Breast epithelium (tissue), 4 donors: Measurements from ENCODE around the gene SDR9C7. TPM values are rescaled to one million over a fixed set of nuclear protein-coding genes. Genes with fewer than 3 reads are reported as not detected.
"Not testable (repeated sequence)": the region's sequence is repeated elsewhere in the genome, so short reads cannot be mapped to it uniquely, and the experiment has no call there.

Experiments
- DNase-seq, 2 donors: peaks; one replicate each; pipeline ENCODE4 v3.0.0-alpha.2; 2019; ENCODE audit warnings: low spot score in 2 of 2
- H3K27ac ChIP-seq, 2 donors: fragments of 200-600 bp; sonication (generic) in 1 of 2; one replicate each; pipeline ENCODE4 v1.5.1; 2016 to 2019; ENCODE audit warnings: mild to moderate bottlenecking in 1 of 2
- H3K27me3 ChIP-seq, 2 donors: fragments of 200-600 bp; sonication (generic) in 1 of 2; one replicate each; pipeline versions ENCODE4 v1.5.1 to v1.6.0; 2017 to 2019; ENCODE audit warnings: control low read depth in 1 of 2, mild to moderate bottlenecking in 1 of 2
- H3K36me3 ChIP-seq: fragments of 200-600 bp; one replicate; pipeline ENCODE4 v1.5.1; 2019
- H3K4me1 ChIP-seq, 2 donors: fragments of 200-600 bp; sonication (generic); one replicate each; pipeline ENCODE4 v1.5.1; 2016 to 2019; ENCODE audit warnings: control low read depth in 1 of 2
- H3K4me3 ChIP-seq, 3 donors: fragments of 200-600 bp; sonication (generic); 1 replicate in 2 of 3; 2 replicates in 1 of 3; pipeline ENCODE4 v1.5.1; 2016 to 2019; ENCODE audit warnings: mild to moderate bottlenecking in 3 of 3, moderate library complexity in 2 of 3
- H3K9me3 ChIP-seq, 2 donors: fragments of 200-600 bp; sonication (generic) in 1 of 2; one replicate each; pipeline ENCODE4 v1.5.1; 2016 to 2019; ENCODE audit warnings: control low read depth in 1 of 2
- POLR2A ChIP-seq: fragments of 450-650 bp; IDR thresholded peaks from one replicate; pipeline ENCODE4 v1.6.1; 2016; ENCODE audit warnings: antibody characterized with exemption, mild to moderate bottlenecking, moderate library complexity
- POLR2AphosphoS5 ChIP-seq, 3 donors: sonication (generic); formaldehyde crosslinking; IDR thresholded peaks; one replicate each; pipeline ENCODE4 v1.6.1; 2017; ENCODE audit warnings: antibody characterized with exemption in 3 of 3
- intact Hi-C: fragments of 100-400 bp; cut with DNase I; formaldehyde crosslinking; loops from one replicate; pipeline ENCODE4 v1.15.1; 2023; ENCODE audit warnings: low total_unique reads
- total RNA-seq, 3 donors: library from RNA; depleted of rRNA; stranded (reverse); fragments of >200 nt; gene quantifications; one replicate each; pipeline ENCODE4 v1.1.0, GENCODE V29; 2016
- TF ChIP-seq, protein P1 (sequence below), 3 donors: fragments of 450-650 bp; IDR thresholded peaks; one replicate each; pipeline ENCODE4 v1.5.1; 2016 to 2017; ENCODE audit warnings: antibody characterized with exemption in 3 of 3, mild to moderate bottlenecking in 3 of 3, moderate library complexity in 3 of 3

SDR9C7 gene
- total RNA-seq, 3 donors from 2014 or later, result not detected

DNA sequence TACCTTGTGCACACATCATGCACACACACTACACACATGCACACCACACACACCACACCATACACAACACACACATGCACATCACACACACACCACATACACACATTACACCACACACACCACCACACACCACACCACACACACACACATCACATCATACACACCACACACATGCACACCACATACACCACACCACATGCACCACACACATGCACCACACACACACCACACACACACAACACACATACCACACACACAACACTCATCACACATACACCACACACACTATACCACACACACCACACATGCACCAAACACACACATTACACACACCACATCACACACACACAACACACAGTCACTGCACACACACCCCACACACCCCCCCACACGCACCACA is 38.1 kb downstream of the SDR9C7 start:
- Histone ChIP-seq H3K27me3 (no peaks in the 10 kb centered on the region), H3K27ac (no peak overlapping the region), H3K4me3 (no peak overlapping the region), H3K4me1 (no peaks in the 10 kb centered on the region), H3K36me3 (no peaks in the 10 kb centered on the region), H3K9me3 (peaks cover 15 to 17% of the 10 kb centered on the region in 2 donors)
- DNase-seq, result no peak
- TF ChIP-seq POLR2AphosphoS5 (IDR thresholded peaks at IDR 0.05) (no peak), POLR2A (no peak)
- TF ChIP-seq, protein P1, sequence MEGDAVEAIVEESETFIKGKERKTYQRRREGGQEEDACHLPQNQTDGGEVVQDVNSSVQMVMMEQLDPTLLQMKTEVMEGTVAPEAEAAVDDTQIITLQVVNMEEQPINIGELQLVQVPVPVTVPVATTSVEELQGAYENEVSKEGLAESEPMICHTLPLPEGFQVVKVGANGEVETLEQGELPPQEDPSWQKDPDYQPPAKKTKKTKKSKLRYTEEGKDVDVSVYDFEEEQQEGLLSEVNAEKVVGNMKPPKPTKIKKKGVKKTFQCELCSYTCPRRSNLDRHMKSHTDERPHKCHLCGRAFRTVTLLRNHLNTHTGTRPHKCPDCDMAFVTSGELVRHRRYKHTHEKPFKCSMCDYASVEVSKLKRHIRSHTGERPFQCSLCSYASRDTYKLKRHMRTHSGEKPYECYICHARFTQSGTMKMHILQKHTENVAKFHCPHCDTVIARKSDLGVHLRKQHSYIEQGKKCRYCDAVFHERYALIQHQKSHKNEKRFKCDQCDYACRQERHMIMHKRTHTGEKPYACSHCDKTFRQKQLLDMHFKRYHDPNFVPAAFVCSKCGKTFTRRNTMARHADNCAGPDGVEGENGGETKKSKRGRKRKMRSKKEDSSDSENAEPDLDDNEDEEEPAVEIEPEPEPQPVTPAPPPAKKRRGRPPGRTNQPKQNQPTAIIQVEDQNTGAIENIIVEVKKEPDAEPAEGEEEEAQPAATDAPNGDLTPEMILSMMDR (IDR thresholded peaks at IDR 0.05), result no peak
- intact Hi-C loops, result no loop called here

- intact Hi-C loops, result no loop called here
- Histone ChIP-seq H3K27me3 (no peaks in the 10 kb centered on the region), H3K9me3 (peaks cover 3 to 5% of the 10 kb centered on the region in 2 donors), H3K27ac (no peak overlapping the region), H3K36me3 (no peaks in the 10 kb centered on the region), H3K4me1 (no peaks in the 10 kb centered on the region), H3K4me3 (no peak overlapping the region)
- TF ChIP-seq POLR2AphosphoS5 (IDR thresholded peaks at IDR 0.05), result no peak
- TF ChIP-seq, protein P1 (IDR thresholded peaks at IDR 0.05), result no peak
- TF ChIP-seq POLR2A, result no peak
- DNase-seq, result no peak
Observed at GRCh38 chr12:56894698-56895368, 39.4 kb downstream of the SDR9C7 start.

- H3K4me3 ChIP-seq, H3K4me1 ChIP-seq, H3K27ac ChIP-seq, intact Hi-C loops, DNase-seq, H3K27me3 ChIP-seq, H3K9me3 ChIP-seq, H3K36me3 ChIP-seq: not testable (repeated sequence)
Observed at GRCh38 chr12:56891885-56892284, 42.3 kb downstream of the SDR9C7 start.

DNA sequence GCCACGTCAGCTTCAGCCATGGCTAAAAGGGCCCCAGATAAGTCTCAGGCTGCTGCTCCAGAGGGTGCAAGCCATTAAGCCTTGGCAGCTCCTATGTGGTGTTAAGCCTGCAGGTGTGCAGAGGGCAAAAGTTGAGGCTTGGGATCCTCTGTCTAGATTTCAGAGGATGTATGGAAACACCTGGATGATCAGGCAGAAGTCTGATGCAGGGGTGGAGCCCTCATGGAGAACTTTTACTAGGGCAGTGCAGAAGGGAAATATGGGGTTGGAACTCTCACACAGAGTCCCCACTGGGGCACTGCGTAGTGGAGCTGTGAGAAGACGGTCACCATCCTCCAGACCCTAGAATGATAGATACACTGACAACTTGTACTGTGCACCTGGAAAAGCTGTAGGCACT is 47.9 kb downstream of the SDR9C7 start:
- intact Hi-C loops, result no loop called here

DNA sequence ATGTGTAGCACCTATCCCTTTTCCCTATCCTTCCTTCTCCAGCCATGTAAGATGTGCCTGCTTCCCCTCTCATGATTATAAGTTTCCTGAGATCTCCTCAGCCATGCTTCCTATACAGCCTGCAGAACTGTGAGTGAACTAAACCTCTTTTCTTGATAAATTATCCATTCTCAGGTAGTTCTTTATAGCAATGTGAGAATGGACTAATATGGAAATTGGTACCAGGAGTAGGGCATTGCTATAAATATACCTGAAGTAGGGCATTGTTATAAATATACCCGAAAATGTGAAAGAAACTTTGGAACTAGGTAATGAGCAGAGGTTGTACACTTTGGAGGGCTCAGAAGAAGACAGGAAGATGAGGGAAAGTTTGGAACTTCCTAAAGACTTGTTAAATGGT is 48.9 kb downstream of the SDR9C7 start:
- TF ChIP-seq POLR2AphosphoS5 (IDR thresholded peaks at IDR 0.05), result no peak
- TF ChIP-seq, protein P1 (IDR thresholded peaks at IDR 0.05), result no peak
- no peak for TF ChIP-seq POLR2A
- Histone ChIP-seq H3K27me3 (no peaks in the 10 kb centered on the region), H3K9me3 (peaks cover 8 to 10% of the 10 kb centered on the region in 2 donors), H3K4me3 (no peak overlapping the region), H3K36me3 (no peaks in the 10 kb centered on the region), H3K27ac (no peak overlapping the region), H3K4me1 (no peaks in the 10 kb centered on the region)
- intact Hi-C loops, result no loop called here
- DNase-seq, result no peak

More for the DNA sequence above, 47.9 kb downstream of the SDR9C7 start:
- Histone ChIP-seq H3K27ac (no peak overlapping the region), H3K4me1 (no peaks in the 10 kb centered on the region), H3K36me3 (no peaks in the 10 kb centered on the region), H3K4me3 (no peak overlapping the region), H3K9me3 (peaks cover 8 to 10% of the 10 kb centered on the region in 2 donors), H3K27me3 (no peaks in the 10 kb centered on the region)
- no peak for DNase-seq
- TF ChIP-seq POLR2A (no peak), POLR2AphosphoS5 (IDR thresholded peaks at IDR 0.05) (no peak)
- TF ChIP-seq, protein P1 (IDR thresholded peaks at IDR 0.05), result no peak
